ENCODE results near the gene ARHGAP22. TPM values are rescaled to one million over a fixed set of nuclear protein-coding genes. Genes with fewer than 3 reads are reported as not detected.

Gene ARHGAP22
- total RNA-seq, 3 donors from 2014 or later (not counting 1 experiment from before 2014, with no cell fraction given): 0.21 to 0.40 TPM; not detected in 1

DNA sequence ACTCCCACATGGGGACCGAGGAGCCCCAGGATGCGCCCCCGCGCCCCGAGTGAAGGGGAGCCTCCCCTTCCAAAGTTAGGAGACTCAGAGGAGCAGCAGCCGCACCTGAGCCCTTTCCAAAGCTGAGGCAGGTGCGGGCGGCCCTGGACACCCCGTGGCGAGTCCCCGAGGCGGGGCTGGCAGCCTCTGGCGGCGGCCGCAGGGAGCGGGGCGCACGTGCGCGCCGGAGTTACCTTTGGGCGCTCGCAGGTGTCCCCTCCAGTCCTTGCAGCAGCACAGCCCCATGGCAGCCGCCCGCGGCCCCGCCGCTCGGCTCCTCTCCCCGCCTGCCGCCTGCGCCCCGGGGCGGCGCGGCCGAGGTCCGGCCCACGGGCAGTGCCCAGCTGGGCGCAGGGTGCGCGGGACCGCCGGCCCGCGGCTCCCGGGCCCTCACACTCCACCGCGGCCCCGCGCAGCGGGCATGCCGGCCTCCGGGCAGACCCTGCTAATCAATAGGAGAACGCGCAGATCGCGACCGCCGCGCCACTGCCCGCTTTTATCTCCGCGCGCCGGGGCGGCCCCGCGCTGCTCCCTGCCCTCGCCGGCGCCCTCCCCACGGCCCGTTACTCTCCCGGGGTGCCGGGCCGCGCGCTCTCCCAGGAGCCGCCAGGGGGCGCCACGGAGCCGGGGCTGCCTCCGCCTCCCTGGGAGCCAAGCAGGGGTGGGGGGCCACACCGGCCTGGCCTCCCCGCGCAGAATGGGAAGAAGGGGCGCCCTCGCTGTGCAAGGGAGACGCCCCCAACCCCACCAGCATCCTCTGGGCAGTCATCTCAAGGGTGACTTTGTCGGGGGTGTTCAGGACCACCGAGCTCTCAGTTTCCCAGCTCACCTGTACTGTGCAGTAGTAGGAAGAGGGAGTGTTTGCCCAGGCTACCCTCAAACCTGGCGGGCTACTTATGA is 80.8 kb downstream of the ARHGAP22 start:
- Mint-ChIP-seq H3K9me3 (peaks cover 3 to 5% of the 10 kb centered on the region in 2 donors), H3K4me3 (no peak overlapping the region), H3K36me3 (no peaks in the 10 kb centered on the region), H3K27ac (no peak overlapping the region), H3K27me3 (ENCODE audit: low read depth in 2 of 2) (peaks cover 51 to 69% of the 10 kb centered on the region in 2 donors), H3K4me1 (peaks cover 11 to 12% of the 10 kb centered on the region in 2 donors)
- intact Hi-C loops (cut with micrococcal nuclease): no loop called here
- Histone ChIP-seq H3K27me3 (ENCODE audit: control insufficient read depth, insufficient read depth, low read length) (peaks cover 14% of the 10 kb centered on the region), H3K27ac (ENCODE audit: low read length) (no peak overlapping the region), H3K4me3 (ENCODE audit: low read length) (no peak overlapping the region), H3K4me1 (ENCODE audit: control insufficient read depth, insufficient read depth, low read length) (peaks cover 17% of the 10 kb centered on the region), H3K36me3 (ENCODE audit: control insufficient read depth, insufficient read depth, low read length) (no peaks in the 10 kb centered on the region), H3K9me3 (ENCODE audit: control insufficient read depth, insufficient read depth, low read length) (no peaks in the 10 kb centered on the region)
- no peak for ATAC-seq
- TF ChIP-seq, protein P1, sequence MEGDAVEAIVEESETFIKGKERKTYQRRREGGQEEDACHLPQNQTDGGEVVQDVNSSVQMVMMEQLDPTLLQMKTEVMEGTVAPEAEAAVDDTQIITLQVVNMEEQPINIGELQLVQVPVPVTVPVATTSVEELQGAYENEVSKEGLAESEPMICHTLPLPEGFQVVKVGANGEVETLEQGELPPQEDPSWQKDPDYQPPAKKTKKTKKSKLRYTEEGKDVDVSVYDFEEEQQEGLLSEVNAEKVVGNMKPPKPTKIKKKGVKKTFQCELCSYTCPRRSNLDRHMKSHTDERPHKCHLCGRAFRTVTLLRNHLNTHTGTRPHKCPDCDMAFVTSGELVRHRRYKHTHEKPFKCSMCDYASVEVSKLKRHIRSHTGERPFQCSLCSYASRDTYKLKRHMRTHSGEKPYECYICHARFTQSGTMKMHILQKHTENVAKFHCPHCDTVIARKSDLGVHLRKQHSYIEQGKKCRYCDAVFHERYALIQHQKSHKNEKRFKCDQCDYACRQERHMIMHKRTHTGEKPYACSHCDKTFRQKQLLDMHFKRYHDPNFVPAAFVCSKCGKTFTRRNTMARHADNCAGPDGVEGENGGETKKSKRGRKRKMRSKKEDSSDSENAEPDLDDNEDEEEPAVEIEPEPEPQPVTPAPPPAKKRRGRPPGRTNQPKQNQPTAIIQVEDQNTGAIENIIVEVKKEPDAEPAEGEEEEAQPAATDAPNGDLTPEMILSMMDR (IDR thresholded peaks at IDR 0.05): no peak
- 2% methylated on average over 91 of the region's 93 CpGs for WGBS (ENCODE audit: insufficient coverage)
- DNase-seq: no peak

DNA sequence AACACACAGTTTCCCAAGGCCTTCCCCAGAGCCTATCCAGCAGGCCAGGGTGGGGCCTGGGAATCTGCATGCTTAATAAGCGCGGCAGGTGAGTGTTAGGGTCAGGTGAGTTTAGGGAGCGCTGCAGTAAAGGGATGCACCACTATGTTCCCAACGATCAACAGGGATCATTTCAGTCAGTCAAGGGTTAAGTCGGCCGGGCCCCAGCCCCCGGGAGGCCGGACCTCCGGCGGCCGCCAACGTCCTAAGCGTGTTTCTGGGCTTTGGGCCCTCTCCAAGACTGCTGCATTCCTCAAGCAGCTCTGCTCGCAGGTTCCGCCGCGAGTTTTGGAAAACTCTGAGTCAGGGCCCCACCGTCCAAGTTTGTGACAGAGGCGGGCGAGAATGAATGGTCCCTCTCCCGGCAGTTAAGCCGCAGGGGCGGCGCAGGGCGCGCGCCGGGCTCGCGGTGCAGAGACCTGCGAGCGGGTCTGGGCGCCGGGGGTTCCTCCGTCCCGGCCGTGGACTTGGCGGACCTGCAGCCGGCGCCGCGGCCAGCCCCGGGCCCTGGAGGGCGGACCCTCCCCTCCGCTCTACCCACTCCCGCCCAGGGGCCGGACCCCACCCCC is 81.6 kb downstream of the ARHGAP22 start:
- peaks cover 14% of the 10 kb centered on the region for H3K27me3 ChIP-seq (ENCODE audit: control insufficient read depth, insufficient read depth, low read length)
- H3K4me3 Mint-ChIP-seq: no peak overlapping the region
- H3K4me3 ChIP-seq (ENCODE audit: low read length): no peak overlapping the region
- peaks cover 25% of the 10 kb centered on the region for H3K4me1 ChIP-seq (ENCODE audit: control insufficient read depth, insufficient read depth, low read length)
- no peaks in the 10 kb centered on the region for H3K9me3 ChIP-seq (ENCODE audit: control insufficient read depth, insufficient read depth, low read length)
- peaks cover 17 to 20% of the 10 kb centered on the region in 2 donors for H3K4me1 Mint-ChIP-seq
- peaks cover 3 to 5% of the 10 kb centered on the region in 2 donors for H3K9me3 Mint-ChIP-seq
- 3% methylated on average over 47 of the region's 47 CpGs for WGBS (ENCODE audit: insufficient coverage)
- TF ChIP-seq, protein P1 (IDR thresholded peaks at IDR 0.05): no peak
- no peak overlapping the region for H3K27ac ChIP-seq (ENCODE audit: low read length)
- no peaks in the 10 kb centered on the region for H3K36me3 ChIP-seq (ENCODE audit: control insufficient read depth, insufficient read depth, low read length)
- DNase-seq: no peak
- H3K27me3 Mint-ChIP-seq (ENCODE audit: low read depth in 2 of 2): peaks cover 51 to 73% of the 10 kb centered on the region in 2 donors
- no peak for ATAC-seq
- intact Hi-C loops (cut with micrococcal nuclease): no loop called here
- no peak overlapping the region for H3K27ac Mint-ChIP-seq
- H3K36me3 Mint-ChIP-seq: no peaks in the 10 kb centered on the region

DNA sequence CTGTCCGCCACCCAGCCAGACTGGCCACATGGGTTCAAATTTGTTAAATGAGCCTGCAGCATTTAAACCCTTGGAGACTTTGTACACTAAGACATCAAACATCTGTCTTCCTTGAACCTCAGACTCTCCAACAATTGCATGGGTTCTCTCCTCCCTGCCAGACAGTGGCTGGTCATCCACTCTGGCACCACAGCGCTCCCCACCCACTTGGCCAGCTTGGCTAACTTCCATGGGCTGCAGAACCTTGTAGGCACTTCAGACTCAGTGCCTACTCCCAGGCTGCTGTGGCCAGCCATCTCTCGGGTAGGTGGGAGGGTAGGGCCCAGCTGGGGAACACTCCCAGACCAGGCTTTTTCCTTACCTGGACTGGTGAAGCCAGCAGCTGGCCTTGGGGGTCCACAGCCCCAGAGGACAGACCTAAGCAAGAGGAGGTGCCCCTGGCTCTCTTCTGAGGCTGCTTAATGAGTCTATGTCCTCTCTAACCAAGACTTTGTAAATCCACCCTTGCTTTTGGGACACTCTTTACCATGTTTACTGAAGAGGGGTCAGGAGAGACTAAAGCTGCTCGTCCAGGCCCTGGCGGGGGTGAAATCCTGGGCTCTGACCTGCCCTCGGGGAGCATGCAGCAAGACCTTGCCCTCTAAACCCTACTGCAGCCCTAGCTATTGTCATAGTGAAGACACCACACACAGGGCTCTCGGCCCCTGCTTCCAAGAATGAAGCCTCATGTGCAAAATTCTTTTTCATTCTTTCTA is 82.7 kb downstream of the ARHGAP22 start:
- intact Hi-C loops (cut with micrococcal nuclease): no loop called here
- Mint-ChIP-seq H3K27me3 (ENCODE audit: low read depth in 2 of 2) (peaks cover 49 to 71% of the 10 kb centered on the region in 2 donors), H3K4me1 (peaks cover 23 to 27% of the 10 kb centered on the region in 2 donors), H3K36me3 (no peaks in the 10 kb centered on the region), H3K4me3 (no peak overlapping the region), H3K9me3 (peaks cover 2 to 4% of the 10 kb centered on the region in 2 donors), H3K27ac (no peak overlapping the region)
- peaks cover 14% of the 10 kb centered on the region for H3K27me3 ChIP-seq (ENCODE audit: control insufficient read depth, insufficient read depth, low read length)
- no peak overlapping the region for H3K4me3 ChIP-seq (ENCODE audit: low read length)
- DNase-seq (no peak), ATAC-seq (no peak)
- WGBS (ENCODE audit: insufficient coverage): 77% methylated on average over 7 of the region's 7 CpGs
- TF ChIP-seq, protein P1 (IDR thresholded peaks at IDR 0.05): no peak
- H3K36me3 ChIP-seq (ENCODE audit: control insufficient read depth, insufficient read depth, low read length): no peaks in the 10 kb centered on the region
- no peaks in the 10 kb centered on the region for H3K9me3 ChIP-seq (ENCODE audit: control insufficient read depth, insufficient read depth, low read length)
- no peak overlapping the region for H3K27ac ChIP-seq (ENCODE audit: low read length)
- H3K4me1 ChIP-seq (ENCODE audit: control insufficient read depth, insufficient read depth, low read length): peaks cover 36% of the 10 kb centered on the region
